ENCODE results near the gene TMEM80. TPM values are rescaled to one million over a fixed set of nuclear protein-coding genes. Genes with fewer than 3 reads are reported as not detected.

The TMEM80 gene
- total and polyA plus RNA-seq, 9 of the 15 experiments (the other 6 are each of a cell fraction or from before 2014, with no cell fraction given) = 5.1 to 30.1 (median 12.4) TPM

DNA sequence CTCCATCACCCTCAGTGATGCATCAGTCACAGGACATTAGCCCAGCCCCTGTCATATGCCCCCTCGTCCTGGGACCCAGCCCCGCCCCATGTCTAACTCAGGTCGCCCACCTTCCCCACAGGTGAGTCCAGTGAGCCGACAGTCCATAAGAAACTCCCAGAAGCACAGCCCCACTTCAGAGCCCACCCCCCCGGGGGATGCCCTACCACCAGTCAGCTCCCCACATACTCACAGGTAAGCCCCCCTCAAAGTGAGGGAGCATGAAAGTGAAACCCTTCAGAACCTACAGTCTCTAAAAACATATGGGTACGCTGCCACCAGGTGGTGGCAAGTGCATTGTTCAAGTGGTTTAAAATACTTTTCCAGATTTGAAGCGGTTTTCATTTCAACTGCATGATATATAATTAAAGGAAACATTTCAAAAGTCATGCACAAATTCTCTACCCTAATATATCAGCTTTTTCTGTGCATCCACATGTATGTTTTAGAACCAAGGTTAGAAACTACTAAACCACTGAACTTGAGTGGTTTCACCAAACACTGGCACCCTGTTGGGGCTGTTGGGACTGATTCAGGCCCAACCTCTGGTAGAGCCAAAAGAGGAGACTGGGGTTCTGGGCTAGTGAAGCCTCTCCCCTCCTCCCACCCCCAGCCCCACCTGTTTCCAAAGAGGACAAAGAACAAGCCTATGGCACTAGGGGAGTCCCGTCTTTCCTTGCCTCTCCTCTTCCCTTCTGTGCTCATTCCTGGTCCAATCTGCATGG is 27.7 kb downstream of the TMEM80 start (continued):
- TF ChIP-seq HNRNPL (IDR thresholded peaks at IDR 0.05; ENCODE audit: low read depth, low read length) (no peak), ARID2 (IDR thresholded peaks at IDR 0.05) (no peak), YBX1 (IDR thresholded peaks at IDR 0.05) (no peak), SMAD3 (CRISPR knock-in tag; conservative IDR thresholded peaks at IDR 0.05) (no peak), CBFA2T3 (IDR thresholded peaks at IDR 0.05) (no peak), ZNF146 (CRISPR knock-in tag; IDR thresholded peaks at IDR 0.05; ENCODE audit: unreplicated experiment) (no peak), RBM17 (IDR thresholded peaks at IDR 0.05; ENCODE audit: borderline replicate concordance, low read depth, low read length) (no peak)
- TF ChIP-seq, protein P1, sequence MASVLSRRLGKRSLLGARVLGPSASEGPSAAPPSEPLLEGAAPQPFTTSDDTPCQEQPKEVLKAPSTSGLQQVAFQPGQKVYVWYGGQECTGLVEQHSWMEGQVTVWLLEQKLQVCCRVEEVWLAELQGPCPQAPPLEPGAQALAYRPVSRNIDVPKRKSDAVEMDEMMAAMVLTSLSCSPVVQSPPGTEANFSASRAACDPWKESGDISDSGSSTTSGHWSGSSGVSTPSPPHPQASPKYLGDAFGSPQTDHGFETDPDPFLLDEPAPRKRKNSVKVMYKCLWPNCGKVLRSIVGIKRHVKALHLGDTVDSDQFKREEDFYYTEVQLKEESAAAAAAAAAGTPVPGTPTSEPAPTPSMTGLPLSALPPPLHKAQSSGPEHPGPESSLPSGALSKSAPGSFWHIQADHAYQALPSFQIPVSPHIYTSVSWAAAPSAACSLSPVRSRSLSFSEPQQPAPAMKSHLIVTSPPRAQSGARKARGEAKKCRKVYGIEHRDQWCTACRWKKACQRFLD (CRISPR knock-in tag; IDR thresholded peaks at IDR 0.05) = no peak
- TF ChIP-seq, protein P2, sequence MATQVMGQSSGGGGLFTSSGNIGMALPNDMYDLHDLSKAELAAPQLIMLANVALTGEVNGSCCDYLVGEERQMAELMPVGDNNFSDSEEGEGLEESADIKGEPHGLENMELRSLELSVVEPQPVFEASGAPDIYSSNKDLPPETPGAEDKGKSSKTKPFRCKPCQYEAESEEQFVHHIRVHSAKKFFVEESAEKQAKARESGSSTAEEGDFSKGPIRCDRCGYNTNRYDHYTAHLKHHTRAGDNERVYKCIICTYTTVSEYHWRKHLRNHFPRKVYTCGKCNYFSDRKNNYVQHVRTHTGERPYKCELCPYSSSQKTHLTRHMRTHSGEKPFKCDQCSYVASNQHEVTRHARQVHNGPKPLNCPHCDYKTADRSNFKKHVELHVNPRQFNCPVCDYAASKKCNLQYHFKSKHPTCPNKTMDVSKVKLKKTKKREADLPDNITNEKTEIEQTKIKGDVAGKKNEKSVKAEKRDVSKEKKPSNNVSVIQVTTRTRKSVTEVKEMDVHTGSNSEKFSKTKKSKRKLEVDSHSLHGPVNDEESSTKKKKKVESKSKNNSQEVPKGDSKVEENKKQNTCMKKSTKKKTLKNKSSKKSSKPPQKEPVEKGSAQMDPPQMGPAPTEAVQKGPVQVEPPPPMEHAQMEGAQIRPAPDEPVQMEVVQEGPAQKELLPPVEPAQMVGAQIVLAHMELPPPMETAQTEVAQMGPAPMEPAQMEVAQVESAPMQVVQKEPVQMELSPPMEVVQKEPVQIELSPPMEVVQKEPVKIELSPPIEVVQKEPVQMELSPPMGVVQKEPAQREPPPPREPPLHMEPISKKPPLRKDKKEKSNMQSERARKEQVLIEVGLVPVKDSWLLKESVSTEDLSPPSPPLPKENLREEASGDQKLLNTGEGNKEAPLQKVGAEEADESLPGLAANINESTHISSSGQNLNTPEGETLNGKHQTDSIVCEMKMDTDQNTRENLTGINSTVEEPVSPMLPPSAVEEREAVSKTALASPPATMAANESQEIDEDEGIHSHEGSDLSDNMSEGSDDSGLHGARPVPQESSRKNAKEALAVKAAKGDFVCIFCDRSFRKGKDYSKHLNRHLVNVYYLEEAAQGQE (IDR thresholded peaks at IDR 0.05; ENCODE audit: borderline replicate concordance) = peak; percentile 63
- TF ChIP-seq, protein P2 (CRISPR knock-in tag; IDR thresholded peaks at IDR 0.05; ENCODE audit: low read depth) = no peak
- TF ChIP-seq, protein P3, sequence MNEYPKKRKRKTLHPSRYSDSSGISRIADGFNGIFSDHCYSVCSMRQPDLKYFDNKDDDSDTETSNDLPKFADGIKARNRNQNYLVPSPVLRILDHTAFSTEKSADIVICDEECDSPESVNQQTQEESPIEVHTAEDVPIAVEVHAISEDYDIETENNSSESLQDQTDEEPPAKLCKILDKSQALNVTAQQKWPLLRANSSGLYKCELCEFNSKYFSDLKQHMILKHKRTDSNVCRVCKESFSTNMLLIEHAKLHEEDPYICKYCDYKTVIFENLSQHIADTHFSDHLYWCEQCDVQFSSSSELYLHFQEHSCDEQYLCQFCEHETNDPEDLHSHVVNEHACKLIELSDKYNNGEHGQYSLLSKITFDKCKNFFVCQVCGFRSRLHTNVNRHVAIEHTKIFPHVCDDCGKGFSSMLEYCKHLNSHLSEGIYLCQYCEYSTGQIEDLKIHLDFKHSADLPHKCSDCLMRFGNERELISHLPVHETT (CRISPR knock-in tag; conservative IDR thresholded peaks at IDR 0.05 in 1 of 2, IDR thresholded peaks at IDR 0.05 in 1 of 2) = no peak
